Osteoblast (primary cell): ENCODE data around the gene PLEKHB1. TPM values are rescaled to one million over a fixed set of nuclear protein-coding genes. Genes with fewer than 3 reads are reported as not detected.

Experiments used
- DNase-seq: peaks from one replicate; pipeline ENCODE4 v3.0.0; 2011; ENCODE audit warnings: low spot score, mixed read lengths; ENCODE audit not compliant: insufficient read length; ENCODE audit errors: missing footprints
- H2AFZ ChIP-seq: 2 replicates; pipeline ENCODE4 v1.6.0; 2011; ENCODE audit warnings: mild to moderate bottlenecking, low read length
- H3K27ac ChIP-seq: 2 replicates; pipeline ENCODE4 v1.5.1; 2011; ENCODE audit warnings: mild to moderate bottlenecking, low read depth, low read length, moderate library complexity
- H3K27me3 ChIP-seq: 2 replicates; pipeline ENCODE4 v1.6.0; 2012; ENCODE audit warnings: mild to moderate bottlenecking, control low read depth, inconsistent platforms, low read length, moderate library complexity; ENCODE audit not compliant: insufficient read depth
- H3K36me3 ChIP-seq: 2 replicates; pipeline ENCODE4 v1.5.1; 2011; ENCODE audit warnings: mild to moderate bottlenecking, low read length, control low read depth, moderate library complexity; ENCODE audit not compliant: insufficient read depth
- H3K4me1 ChIP-seq: 2 replicates; pipeline ENCODE4 v1.5.1; 2011; ENCODE audit warnings: mild to moderate bottlenecking, low read length, control low read depth, moderate library complexity; ENCODE audit not compliant: insufficient read depth
- H3K4me2 ChIP-seq: 2 replicates; pipeline ENCODE4 v1.6.0; 2011; ENCODE audit warnings: mild to moderate bottlenecking, low read length; ENCODE audit not compliant: insufficient read depth
- H3K4me3 ChIP-seq: fragments of 200-600 bp; sonication (generic); 3 replicates; pipeline ENCODE4 v1.5.1; 2012; ENCODE audit warnings: mild to moderate bottlenecking, low read length, inconsistent platforms; ENCODE audit not compliant: insufficient read depth
- H3K79me2 ChIP-seq: 2 replicates; pipeline ENCODE4 v1.6.0; 2012; ENCODE audit warnings: mild to moderate bottlenecking, low read length, control low read depth, inconsistent platforms; ENCODE audit not compliant: insufficient read depth
- H3K9me3 ChIP-seq: 2 replicates; pipeline ENCODE4 v1.5.1; 2011; ENCODE audit warnings: low read depth, low read length, control low read depth
- H4K20me1 ChIP-seq: 2 replicates; pipeline ENCODE4 v1.6.0; 2012; ENCODE audit warnings: mild to moderate bottlenecking, low read length, control low read depth; ENCODE audit not compliant: insufficient read depth
- CTCF ChIP-seq: IDR thresholded peaks from 2 replicates; pipeline ENCODE4 v1.5.1; 2011; ENCODE audit warnings: mild to moderate bottlenecking, low read depth, low read length, moderate library complexity; ENCODE audit errors: extremely low read depth
- total RNA-seq: library from RNA; depleted of rRNA; stranded (reverse); fragments of >200 nt; gene quantifications from 2 replicates; pipeline ENCODE4 v1.2.3, GENCODE V29; 2012

Gene PLEKHB1
- total RNA-seq, 1 donor, result 0.36 TPM

GRCh38 chr11:73651252-73651651, 4.9 kb downstream of the PLEKHB1 start:
- no peaks in the 10 kb centered on the region for H3K79me2 ChIP-seq
- H3K9me3 ChIP-seq, result no peaks in the 10 kb centered on the region
- no peak overlapping the region for H2AFZ ChIP-seq
- peaks cover 7% of the 10 kb centered on the region for H3K27me3 ChIP-seq
- H3K4me1 ChIP-seq, result no peaks in the 10 kb centered on the region
- H3K4me2 ChIP-seq, result no peak overlapping the region
- H3K4me3 ChIP-seq, result no peak overlapping the region
- H4K20me1 ChIP-seq, result no peaks in the 10 kb centered on the region
- no peak overlapping the region for H3K27ac ChIP-seq
- DNase-seq, result no peak
- TF ChIP-seq CTCF, result no peak
- H3K36me3 ChIP-seq, result no peaks in the 10 kb centered on the region

- Histone ChIP-seq H3K27me3 (peaks cover 7% of the 10 kb centered on the region), H2AFZ (no peak overlapping the region), H3K9me3 (no peaks in the 10 kb centered on the region), H3K4me3 (no peak overlapping the region), H4K20me1 (no peaks in the 10 kb centered on the region), H3K79me2 (no peaks in the 10 kb centered on the region), H3K4me1 (no peaks in the 10 kb centered on the region), H3K4me2 (no peak overlapping the region), H3K27ac (no peak overlapping the region), H3K36me3 (no peaks in the 10 kb centered on the region)
- DNase-seq, result no peak
- TF ChIP-seq CTCF, result no peak
Observed at GRCh38 chr11:73651661-73652045, 5.3 kb downstream of the PLEKHB1 start.

GRCh38 chr11:73652046-73652730, 5.8 kb downstream of the PLEKHB1 start:
- TF ChIP-seq CTCF, result no peak
- no peak for DNase-seq
- H3K79me2 ChIP-seq, result no peaks in the 10 kb centered on the region
- peaks cover 7% of the 10 kb centered on the region for H3K27me3 ChIP-seq
- no peak overlapping the region for H2AFZ ChIP-seq
- no peaks in the 10 kb centered on the region for H3K36me3 ChIP-seq
- H3K4me3 ChIP-seq, result no peak overlapping the region
- no peak overlapping the region for H3K27ac ChIP-seq
- no peaks in the 10 kb centered on the region for H4K20me1 ChIP-seq
- no peaks in the 10 kb centered on the region for H3K4me1 ChIP-seq
- no peaks in the 10 kb centered on the region for H3K9me3 ChIP-seq
- H3K4me2 ChIP-seq, result no peak overlapping the region

GRCh38 chr11:73652856-73653559, 6.6 kb downstream of the PLEKHB1 start:
- TF ChIP-seq CTCF, result no peak
- no peaks in the 10 kb centered on the region for H3K4me1 ChIP-seq
- H3K27ac ChIP-seq, result no peak overlapping the region
- H2AFZ ChIP-seq, result no peak overlapping the region
- no peaks in the 10 kb centered on the region for H4K20me1 ChIP-seq
- no peaks in the 10 kb centered on the region for H3K36me3 ChIP-seq
- DNase-seq, result no peak
- H3K79me2 ChIP-seq, result no peaks in the 10 kb centered on the region
- no peaks in the 10 kb centered on the region for H3K9me3 ChIP-seq
- H3K4me2 ChIP-seq, result no peak overlapping the region
- no peak overlapping the region for H3K4me3 ChIP-seq
- peaks cover 7% of the 10 kb centered on the region for H3K27me3 ChIP-seq
